SU-DHL-6 (cell line): Measurements from ENCODE around the gene ZNF579.
A peak's percentile ranks its signal among the peaks of the same experiment; 100 is the strongest.

ENCODE experiments used
- H2AFZ ChIP-seq: fragments of 200-600 bp; sonication (generic); 2 replicates; pipeline ENCODE4 v1.6.1; 2014; ENCODE audit warnings: low read depth, mild to moderate bottlenecking, moderate library complexity, mixed read lengths, antibody characterized with exemption, low read length; ENCODE audit not compliant: severe bottlenecking
- H3F3A ChIP-seq: fragments of 200-600 bp; shearing (Covaris generic); 2 replicates; pipeline ENCODE4 v1.6.0; 2016; ENCODE audit warnings: antibody characterized with exemption, mild to moderate bottlenecking; ENCODE audit not compliant: insufficient read depth
- H3K27ac ChIP-seq: fragments of 200-600 bp; sonication (generic); 2 replicates; pipeline ENCODE4 v1.5.1; 2016; ENCODE audit warnings: low read depth, mild to moderate bottlenecking, low read length, moderate library complexity, mixed read lengths
- H3K27me3 ChIP-seq: fragments of 200-600 bp; sonication (generic), shearing (Covaris generic); 2 replicates; pipeline ENCODE4 v1.6.0; 2014; ENCODE audit warnings: mild to moderate bottlenecking, low read length
- H3K36me3 ChIP-seq: fragments of 200-600 bp; sonication (generic); 2 replicates; pipeline ENCODE4 v1.6.1; 2014; ENCODE audit warnings: mild to moderate bottlenecking, low read length, mixed read lengths
- H3K4me2 ChIP-seq: fragments of 300-600, 200-600 bp; shearing (Covaris generic), sonication (generic); 2 replicates; pipeline ENCODE4 v1.6.0; 2014; ENCODE audit warnings: low read length, low read depth, mild to moderate bottlenecking; ENCODE audit not compliant: poor library complexity, severe bottlenecking
- H3K4me3 ChIP-seq: fragments of 200-600 bp; sonication (generic); 2 replicates; pipeline ENCODE4 v1.5.1; 2014; ENCODE audit warnings: antibody characterized with exemption, low read length, mild to moderate bottlenecking, mixed read lengths; ENCODE audit not compliant: insufficient read depth, poor library complexity, severe bottlenecking
- H3K79me2 ChIP-seq: fragments of 200-600 bp; sonication (generic); 2 replicates; pipeline ENCODE4 v1.6.1; 2014; ENCODE audit warnings: mild to moderate bottlenecking, low read length, moderate library complexity; ENCODE audit not compliant: insufficient read depth
- H3K9ac ChIP-seq: fragments of 200-600 bp; sonication (generic); 2 replicates; pipeline ENCODE4 v1.7.0; 2014; ENCODE audit warnings: mild to moderate bottlenecking, low read length
- H3K9me2 ChIP-seq: fragments of 200-600 bp; sonication (generic); replicated peaks from 2 replicates; pipeline ENCODE4 v1.6.1; 2014; ENCODE audit warnings: low read length; ENCODE audit not compliant: insufficient read depth
- H3K9me3 ChIP-seq: fragments of 200-600 bp; sonication (generic); 2 replicates; pipeline ENCODE4 v1.6.1; 2014; ENCODE audit warnings: low read length, mixed read lengths; ENCODE audit not compliant: insufficient read depth
- H4K20me1 ChIP-seq: fragments of 200-600 bp; sonication (generic); 2 replicates; pipeline ENCODE4 v1.6.1; 2014; ENCODE audit warnings: low read depth, mild to moderate bottlenecking, antibody characterized with exemption, low read length, moderate library complexity, mixed read lengths
- EZH2phosphoT487 ChIP-seq: fragments of 200-600 bp; sonication (generic), shearing (Covaris generic); conservative IDR thresholded peaks from 2 replicates; pipeline ENCODE4 v1.6.1; 2018; ENCODE audit warnings: mild to moderate bottlenecking, antibody characterized with exemption, low read length, moderate library complexity, mixed read lengths
- TF ChIP-seq, protein P1 (sequence below): fragments of 200-600 bp; sonication (generic); IDR thresholded peaks from one replicate; pipeline ENCODE4 v1.5.1; 2017; ENCODE audit warnings: antibody characterized with exemption, mild to moderate bottlenecking, low read length, moderate library complexity; ENCODE audit not compliant: insufficient read depth, poor library complexity, severe bottlenecking

Gene ZNF579

DNA sequence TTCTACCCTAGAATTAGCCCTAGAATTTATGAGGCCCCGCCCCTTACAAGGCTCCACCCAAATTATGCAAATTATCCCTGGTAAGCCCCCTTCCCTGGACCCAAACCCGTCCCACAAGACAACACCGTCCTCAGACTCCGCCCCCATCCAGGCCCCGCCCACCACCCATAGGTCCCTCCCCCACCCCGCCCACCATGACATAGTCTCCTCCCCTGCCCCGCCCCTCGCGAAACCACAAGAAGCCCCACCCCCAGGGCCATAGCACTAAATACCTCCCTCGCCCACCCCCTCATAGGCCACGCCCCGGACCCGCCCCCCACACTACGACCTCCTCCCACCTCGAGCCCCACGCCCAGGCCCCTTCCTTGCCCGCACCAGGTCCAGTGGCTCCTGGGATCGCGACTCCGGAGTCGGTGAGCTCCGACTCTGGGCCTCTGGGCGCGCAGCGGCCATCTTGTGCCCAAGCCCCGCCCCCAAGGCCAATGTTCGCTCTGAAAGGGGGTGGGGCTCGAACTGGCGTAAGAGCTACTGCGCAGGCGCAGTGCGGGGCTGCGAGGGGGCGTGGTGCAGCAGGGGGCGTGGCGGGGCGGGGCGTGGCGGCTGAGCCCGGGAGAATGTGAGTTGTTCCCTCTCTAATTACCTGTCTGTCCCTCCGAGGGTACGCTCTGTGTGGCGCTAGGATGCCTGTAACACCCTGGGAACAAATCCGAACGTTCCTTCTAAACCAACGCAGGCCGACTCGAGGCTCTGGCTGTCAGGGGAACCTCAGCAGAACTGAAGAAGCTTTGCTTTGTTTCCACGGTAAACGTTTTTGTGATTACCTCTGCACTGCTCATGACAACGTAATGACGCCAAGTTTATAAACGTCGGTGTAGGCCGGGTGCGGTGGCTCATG, 43.7 kb upstream of the ZNF579 start, which contains the start of gene ZNF784:
ZNF784 (minus strand) TSS at position 458 of the 895 bp plus-strand sequence; CDS start at position 453, 5 bp downstream.
- Histone ChIP-seq H3K9ac (peak within 1 kb of the TSS; percentile 44), H3K27ac (peak within 1 kb of the TSS; percentile 70), H2AFZ (peak within 1 kb of the TSS; percentile 54), H3K9me2 (no peaks in the 10 kb centered on the region), H3K36me3 (no peaks in the 10 kb centered on the region), H3K27me3 (no peaks in the 10 kb centered on the region), H4K20me1 (no peaks in the 10 kb centered on the region), H3K4me2 (peak within 1 kb of the TSS; percentile 61), H3K79me2 (no peaks in the 10 kb centered on the region), H3F3A (peaks cover 16% of the 10 kb centered on the region), H3K4me3 (peak within 1 kb of the TSS; percentile 47), H3K9me3 (no peaks in the 10 kb centered on the region)
- TF ChIP-seq EZH2phosphoT487, result no peak
- TF ChIP-seq, protein P1, sequence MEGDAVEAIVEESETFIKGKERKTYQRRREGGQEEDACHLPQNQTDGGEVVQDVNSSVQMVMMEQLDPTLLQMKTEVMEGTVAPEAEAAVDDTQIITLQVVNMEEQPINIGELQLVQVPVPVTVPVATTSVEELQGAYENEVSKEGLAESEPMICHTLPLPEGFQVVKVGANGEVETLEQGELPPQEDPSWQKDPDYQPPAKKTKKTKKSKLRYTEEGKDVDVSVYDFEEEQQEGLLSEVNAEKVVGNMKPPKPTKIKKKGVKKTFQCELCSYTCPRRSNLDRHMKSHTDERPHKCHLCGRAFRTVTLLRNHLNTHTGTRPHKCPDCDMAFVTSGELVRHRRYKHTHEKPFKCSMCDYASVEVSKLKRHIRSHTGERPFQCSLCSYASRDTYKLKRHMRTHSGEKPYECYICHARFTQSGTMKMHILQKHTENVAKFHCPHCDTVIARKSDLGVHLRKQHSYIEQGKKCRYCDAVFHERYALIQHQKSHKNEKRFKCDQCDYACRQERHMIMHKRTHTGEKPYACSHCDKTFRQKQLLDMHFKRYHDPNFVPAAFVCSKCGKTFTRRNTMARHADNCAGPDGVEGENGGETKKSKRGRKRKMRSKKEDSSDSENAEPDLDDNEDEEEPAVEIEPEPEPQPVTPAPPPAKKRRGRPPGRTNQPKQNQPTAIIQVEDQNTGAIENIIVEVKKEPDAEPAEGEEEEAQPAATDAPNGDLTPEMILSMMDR, result no peak

DNA sequence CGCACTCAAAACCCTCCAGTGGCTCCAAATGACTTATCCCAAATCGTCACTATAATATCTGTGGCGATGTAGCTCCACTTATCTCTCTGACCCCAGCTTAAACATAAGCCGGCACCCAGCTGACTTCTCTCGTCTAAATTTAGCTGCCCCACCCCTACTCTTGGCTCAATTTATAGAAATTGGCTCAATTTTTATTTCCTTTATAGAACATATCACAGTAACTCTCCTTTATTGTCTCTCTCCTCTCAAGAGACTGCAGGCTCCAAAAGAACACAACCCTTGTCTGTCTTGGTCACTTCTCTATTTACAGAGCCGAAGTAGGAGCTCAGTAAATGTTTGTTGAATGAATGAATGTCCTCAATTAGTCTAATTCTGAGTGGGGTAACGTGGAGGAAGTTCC, 42.9 kb upstream of the ZNF579 start:
- Histone ChIP-seq H3K4me3 (peak overlapping the region; percentile 47), H3K27ac (no peak overlapping the region), H4K20me1 (no peaks in the 10 kb centered on the region), H3K27me3 (no peaks in the 10 kb centered on the region), H3K9me3 (no peaks in the 10 kb centered on the region), H3K4me2 (peak overlapping the region; percentile 33), H3K9me2 (no peaks in the 10 kb centered on the region), H2AFZ (no peak overlapping the region), H3F3A (peaks cover 20% of the 10 kb centered on the region), H3K36me3 (no peaks in the 10 kb centered on the region), H3K79me2 (no peaks in the 10 kb centered on the region), H3K9ac (no peak overlapping the region)
- TF ChIP-seq EZH2phosphoT487, result no peak
- TF ChIP-seq, protein P1, result no peak

DNA sequence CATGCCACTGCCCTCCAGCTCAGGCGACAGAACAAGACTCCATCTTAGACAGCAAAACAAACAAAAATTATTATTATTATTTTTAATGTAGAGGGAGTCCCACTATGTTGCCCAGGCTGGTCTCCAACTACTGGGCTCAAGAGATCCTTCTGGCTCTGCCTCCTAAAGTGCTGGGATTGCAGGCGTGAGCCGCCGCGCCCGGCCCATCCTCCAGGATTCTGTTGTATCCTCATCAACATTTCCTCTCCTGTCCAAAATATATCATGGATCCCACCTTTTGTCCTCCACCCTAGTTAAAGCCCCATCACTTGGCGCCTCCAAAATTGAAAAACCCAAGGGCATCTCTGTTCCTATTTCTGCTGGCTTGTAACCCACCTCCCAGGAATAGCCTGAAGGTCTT, 42.5 kb upstream of the ZNF579 start:
- H3K4me3 ChIP-seq, result no peak overlapping the region
- no peaks in the 10 kb centered on the region for H3K36me3 ChIP-seq
- H3F3A ChIP-seq, result peaks cover 20% of the 10 kb centered on the region
- H4K20me1 ChIP-seq, result no peaks in the 10 kb centered on the region
- H3K9me3 ChIP-seq, result no peaks in the 10 kb centered on the region
- no peak overlapping the region for H3K9ac ChIP-seq
- H3K9me2 ChIP-seq, result no peaks in the 10 kb centered on the region
- H3K4me2 ChIP-seq, result no peak overlapping the region
- TF ChIP-seq EZH2phosphoT487, result no peak
- TF ChIP-seq, protein P1, result no peak
- no peaks in the 10 kb centered on the region for H3K79me2 ChIP-seq
- no peak overlapping the region for H2AFZ ChIP-seq
- no peaks in the 10 kb centered on the region for H3K27me3 ChIP-seq
- no peak overlapping the region for H3K27ac ChIP-seq
